MCF 10A (cell line): Measurements from ENCODE around the gene MACROH2A1. TPM values are rescaled to one million over a fixed set of nuclear protein-coding genes. Genes with fewer than 3 reads are reported as not detected.

Source experiments
- BruUV-seq: library from RNA; stranded (reverse); fragments of 400-500 nt; replicated peaks from 2 replicates; lab custom pipeline; 2021; lab: Mats Ljungman, UMichigan
- CTCF ChIA-PET: fragments of 300-600 bp; sonication (Branson Sonifier 250); formaldehyde crosslinking; extraction: SDS; loops from one replicate; lab custom pipeline; 2021; ENCODE audit warnings: antibody characterized with exemption, inconsistent platforms; lab: Yijun Ruan, JAX
- POLR2A ChIA-PET: fragments of 300-600, 350-650 bp; sonication (Branson Sonifier 250); formaldehyde crosslinking; extraction: SDS; loops from one replicate; lab custom pipeline; 2020; ENCODE audit warnings: antibody characterized with exemption, inconsistent platforms; lab: Yijun Ruan, JAX
- DNase-seq: peaks from one replicate; pipeline ENCODE4 v3.0.0-alpha.2; 2018; ENCODE audit not compliant: unreplicated experiment
- H3K27ac Mint-ChIP-seq: one replicate; pipeline ENCODE4 v1.8.0; 2022; ENCODE audit warnings: mild to moderate bottlenecking, low read depth, mixed read lengths; ENCODE audit not compliant: unreplicated experiment
- H3K27me3 Mint-ChIP-seq: one replicate; pipeline ENCODE4 v1.8.0; 2022; ENCODE audit warnings: mixed read lengths; ENCODE audit not compliant: insufficient read depth, unreplicated experiment
- H3K36me3 Mint-ChIP-seq: one replicate; pipeline ENCODE4 v1.8.0; 2022; ENCODE audit warnings: mild to moderate bottlenecking, moderate library complexity, mixed read lengths; ENCODE audit not compliant: insufficient read depth, unreplicated experiment
- H3K4me1 Mint-ChIP-seq: one replicate; pipeline ENCODE4 v1.8.0; 2022; ENCODE audit warnings: mixed read lengths; ENCODE audit not compliant: insufficient read depth, unreplicated experiment
- H3K4me3 Mint-ChIP-seq: one replicate; pipeline ENCODE4 v1.8.0; 2022; ENCODE audit warnings: mild to moderate bottlenecking, moderate library complexity, mixed read lengths; ENCODE audit not compliant: unreplicated experiment
- H3K9me3 Mint-ChIP-seq: one replicate; pipeline ENCODE4 v1.8.0; 2022; ENCODE audit warnings: mixed read lengths; ENCODE audit not compliant: unreplicated experiment
- CTCF ChIP-seq: fragments of 200-600 bp; IDR thresholded peaks from one replicate; pipeline ENCODE4 v1.8.0; 2022; ENCODE audit warnings: antibody characterized with exemption, mild to moderate bottlenecking; ENCODE audit not compliant: unreplicated experiment
- intact Hi-C: fragments of 100-400 bp; cut with micrococcal nuclease; formaldehyde crosslinking; loops from 2 replicates; pipeline ENCODE4 v1.14.1; 2022
- total RNA-seq: library from RNA; stranded (reverse); gene quantifications from 2 replicates; pipeline ENCODE4 v1.2.3, GENCODE V29; 2022

MACROH2A1 gene
- total RNA-seq, 1 experiment from 2014 or later, result 306 TPM

GRCh38 chr5:135379046-135379654, 19.9 kb downstream of the MACROH2A1 start:
- intact Hi-C loops, result no loop called here
- ChIA-PET CTCF (interaction anchor here (0.6 to 2.1 kb wide), 4 partner anchors 8 to 557 kb away, joined by 3 to 10 read pairs (median 5); no protein-coding TSS in a partner anchor), POLR2A (interaction anchor here (0.6 to 2.1 kb wide), 8 partner anchors 9 to 657 kb away, joined by 3 to 7 read pairs (median 4); no protein-coding TSS in a partner anchor)
- H3K36me3 Mint-ChIP-seq, result peaks cover 85% of the 10 kb centered on the region
- peaks cover 33% of the 10 kb centered on the region for H3K4me1 Mint-ChIP-seq
- no peak for TF ChIP-seq CTCF
- peak; percentile 61 for DNase-seq
- no peaks in the 10 kb centered on the region for H3K27me3 Mint-ChIP-seq
- no TSS peak for BruUV-seq
- no peaks in the 10 kb centered on the region for H3K9me3 Mint-ChIP-seq
- no peak overlapping the region for H3K4me3 Mint-ChIP-seq
- H3K27ac Mint-ChIP-seq, result peak overlapping the region; percentile 62

DNA sequence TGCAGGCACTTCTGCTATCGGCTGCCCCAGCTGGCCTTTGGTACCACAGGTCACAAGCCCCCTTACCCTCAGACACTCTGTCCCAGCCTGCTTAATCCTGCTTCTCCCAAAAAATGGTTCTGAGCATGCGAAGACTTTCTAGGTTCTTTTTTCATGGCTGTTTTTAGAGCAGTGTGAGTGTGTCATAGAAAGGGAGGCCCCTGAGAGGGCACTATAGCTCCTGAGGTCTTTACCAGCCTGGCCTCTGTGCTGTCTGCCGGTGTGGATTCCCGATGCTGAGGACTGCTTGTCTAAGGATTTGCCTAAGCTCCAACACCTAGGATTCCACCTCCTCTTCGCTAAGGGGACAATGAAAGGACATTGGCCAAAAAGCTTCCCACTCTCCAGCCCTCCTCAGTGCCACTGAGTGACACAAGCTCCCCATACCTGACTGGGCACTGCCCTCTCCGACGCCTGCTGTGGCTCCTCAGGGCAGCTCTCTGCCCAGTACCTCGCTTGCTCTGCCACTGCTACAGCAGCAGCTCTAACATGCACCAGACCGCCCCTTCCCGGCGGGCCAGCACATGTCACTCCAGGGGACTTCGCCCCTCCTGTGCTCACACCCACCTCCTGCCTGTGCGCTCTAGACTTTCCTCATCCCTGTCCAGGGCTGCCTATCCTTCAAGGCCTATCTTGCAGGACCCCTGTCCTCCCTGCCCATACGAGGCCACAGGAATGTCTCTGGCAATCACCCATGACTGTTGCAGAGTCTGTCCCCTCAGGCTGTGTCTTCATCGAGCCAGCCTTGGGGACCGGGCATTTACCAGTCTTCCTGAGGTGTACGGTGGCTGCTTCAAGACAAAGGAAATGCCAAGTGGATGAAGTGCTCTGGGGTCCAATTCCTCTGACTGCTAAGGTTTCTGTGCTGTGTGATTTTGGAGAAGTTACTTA, 21.0 kb downstream of the MACROH2A1 start:
- intact Hi-C loops, result no loop called here
- no peak for DNase-seq
- ChIA-PET POLR2A (interaction anchor here (0.7 to 2.1 kb wide), 4 partner anchors 11 to 658 kb away, joined by 3 to 7 read pairs (median 4); no protein-coding TSS in a partner anchor), CTCF (interaction anchor here (0.6 to 1.8 kb wide), 3 partner anchors 9 to 173 kb away, joined by 3 to 7 read pairs (median 4); no protein-coding TSS in a partner anchor)
- Mint-ChIP-seq H3K4me1 (peaks cover 33% of the 10 kb centered on the region), H3K27ac (peak overlapping the region; percentile 62), H3K9me3 (no peaks in the 10 kb centered on the region), H3K27me3 (no peaks in the 10 kb centered on the region), H3K36me3 (peaks cover 87% of the 10 kb centered on the region), H3K4me3 (no peak overlapping the region)
- no TSS peak for BruUV-seq
- no peak for TF ChIP-seq CTCF

DNA sequence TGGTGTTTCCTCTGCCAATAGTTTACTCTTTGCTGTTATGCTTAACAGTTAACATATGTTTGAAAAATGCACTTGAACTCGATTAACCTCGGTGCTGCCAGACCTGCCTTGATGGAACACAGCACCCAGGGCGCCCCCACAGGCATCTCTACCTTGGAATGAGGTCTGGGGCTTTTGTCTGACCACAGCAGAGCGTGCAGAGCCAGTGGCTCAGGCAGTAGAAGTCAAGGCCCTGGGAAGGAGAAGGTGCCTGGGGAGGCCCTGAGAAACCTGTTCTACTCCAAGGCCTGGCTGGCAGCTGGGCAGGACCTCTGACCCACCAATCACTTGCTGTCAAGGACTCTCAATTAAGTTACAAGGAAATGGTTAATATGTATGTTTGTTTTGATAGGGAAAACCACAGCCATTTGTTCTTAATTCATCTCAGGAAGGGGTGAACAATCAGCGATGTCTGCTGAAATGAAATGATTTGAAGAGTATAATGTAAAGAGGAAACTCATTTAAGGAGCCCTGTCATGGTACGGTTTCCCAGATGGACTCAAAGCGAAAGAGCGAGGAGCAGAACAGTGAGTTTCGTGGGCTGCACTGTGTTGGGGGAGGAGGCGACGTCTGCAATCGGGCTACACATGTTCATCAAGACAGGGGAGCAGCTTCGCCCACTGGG, 21.9 kb downstream of the MACROH2A1 start:
- no peak for DNase-seq
- intact Hi-C loops, result no loop called here
- no peak for TF ChIP-seq CTCF
- CTCF ChIA-PET, result interaction anchor here (0.8 to 1.0 kb wide), 2 partner anchors 10 to 88 kb away, joined by 3 to 4 read pairs; no protein-coding TSS in a partner anchor
- no peaks in the 10 kb centered on the region for H3K9me3 Mint-ChIP-seq
- H3K27ac Mint-ChIP-seq, result peak overlapping the region; percentile 62
- H3K36me3 Mint-ChIP-seq, result peaks cover 84% of the 10 kb centered on the region
- POLR2A ChIA-PET, result interaction anchor here (1.0 to 1.8 kb wide), 3 partner anchors 20 to 34 kb away, joined by 3 read pairs; partner anchors contain the start of gene MACROH2A1
- no TSS peak for BruUV-seq
- no peak overlapping the region for H3K4me3 Mint-ChIP-seq
- no peaks in the 10 kb centered on the region for H3K27me3 Mint-ChIP-seq
- peaks cover 33% of the 10 kb centered on the region for H3K4me1 Mint-ChIP-seq
